Immature natural killer cell (primary cell): ENCODE results near the gene LRRC66. TPM values are rescaled to one million over a fixed set of nuclear protein-coding genes. Genes with fewer than 3 reads are reported as not detected.

Source experiments
- DNase-seq, 3 donors: peaks; one replicate each; pipeline ENCODE4 v3.0.0; 2022; ENCODE audit warnings: mixed read lengths in 1 of 3
- H3K27ac Mint-ChIP-seq, 6 donors: one replicate each; pipeline ENCODE4 v1.8.0; 2020; ENCODE audit warnings: mixed read lengths in 6 of 6, mild to moderate bottlenecking in 5 of 6, inconsistent platforms in 4 of 6, moderate library complexity in 3 of 6
- H3K27me3 Mint-ChIP-seq, 3 donors: one replicate each; pipeline ENCODE4 v1.8.0; 2020 to 2021; ENCODE audit warnings: low read depth in 3 of 3, mild to moderate bottlenecking in 3 of 3, mixed read lengths in 3 of 3, moderate library complexity in 3 of 3, inconsistent platforms in 1 of 3
- H3K36me3 Mint-ChIP-seq, 3 donors: one replicate each; pipeline ENCODE4 v1.8.0; 2020; ENCODE audit warnings: mixed read lengths in 3 of 3, inconsistent platforms in 2 of 3, mild to moderate bottlenecking in 2 of 3
- H3K4me1 Mint-ChIP-seq, 2 donors: one replicate each; pipeline ENCODE4 v1.8.0; 2020; ENCODE audit warnings: inconsistent platforms in 2 of 2, mild to moderate bottlenecking in 2 of 2, mixed read lengths in 2 of 2, moderate library complexity in 1 of 2
- H3K4me3 Mint-ChIP-seq, 5 donors: one replicate each; pipeline ENCODE4 v1.8.0; 2020; ENCODE audit warnings: mild to moderate bottlenecking in 5 of 5, mixed read lengths in 5 of 5, inconsistent platforms in 3 of 5, moderate library complexity in 3 of 5
- H3K9me3 Mint-ChIP-seq, 6 donors: one replicate each; pipeline ENCODE4 v1.8.0; 2020; ENCODE audit warnings: mild to moderate bottlenecking in 6 of 6, mixed read lengths in 6 of 6, inconsistent platforms in 4 of 6, moderate library complexity in 3 of 6
- polyA plus RNA-seq, 3 donors: library from polyadenylated mRNA; unstranded; fragments of 300-500 nt; fragmentation: Illumina TruSeq; gene quantifications; one replicate each; pipeline ENCODE4 v1.2.3, GENCODE V29; 2021

Gene LRRC66
- polyA plus RNA-seq = not detected

- H3K4me3 Mint-ChIP-seq = no peak within 1 kb of the TSS
- no peaks in the 10 kb centered on the region for H3K9me3 Mint-ChIP-seq
- H3K36me3 Mint-ChIP-seq = no peaks in the 10 kb centered on the region
- DNase-seq = no peak
- H3K27me3 Mint-ChIP-seq = no peaks in the 10 kb centered on the region
- H3K27ac Mint-ChIP-seq = no peak within 1 kb of the TSS
- H3K4me1 Mint-ChIP-seq = peaks cover 0 to 5% of the 10 kb centered on the region in 2 donors
Measured at GRCh38 chr4:52019936-52020657, at the start of gene LRRC66. Gene LRRC66, minus strand, starts transcription at chr4:52020363. Its CDS starts 2,750 bp downstream, at chr4:52017613.

GRCh38 chr4:52069571-52069970 is 49.4 kb upstream of the LRRC66 start:
- peaks cover 0 to 4% (median 0%) of the 10 kb centered on the region in 3 donors for H3K36me3 Mint-ChIP-seq
- H3K27ac Mint-ChIP-seq = no peak overlapping the region
- no peak overlapping the region for H3K4me3 Mint-ChIP-seq
- peaks cover 1 to 3% (median 2%) of the 10 kb centered on the region in 3 donors for H3K27me3 Mint-ChIP-seq
- no peaks in the 10 kb centered on the region for H3K4me1 Mint-ChIP-seq
- H3K9me3 Mint-ChIP-seq = peaks cover 0 to 13% (median 3%) of the 10 kb centered on the region in 6 donors
- no peak for DNase-seq

- Mint-ChIP-seq H3K36me3 (no peaks in the 10 kb centered on the region), H3K27ac (no peak overlapping the region), H3K27me3 (peaks cover 2 to 5% (median 2%) of the 10 kb centered on the region in 3 donors), H3K9me3 (peaks cover 0 to 5% (median 0%) of the 10 kb centered on the region in 6 donors), H3K4me3 (no peak overlapping the region), H3K4me1 (no peaks in the 10 kb centered on the region)
- DNase-seq = no peak
Measured at GRCh38 chr4:52059372-52059771, 39.2 kb upstream of the LRRC66 start.

- H3K36me3 Mint-ChIP-seq = no peaks in the 10 kb centered on the region
- H3K27ac Mint-ChIP-seq = no peak overlapping the region
- H3K4me1 Mint-ChIP-seq = no peaks in the 10 kb centered on the region
- DNase-seq = no peak
- peaks cover 0 to 8% (median 2%) of the 10 kb centered on the region in 6 donors for H3K9me3 Mint-ChIP-seq
- no peak overlapping the region for H3K4me3 Mint-ChIP-seq
- peaks cover 7 to 11% (median 11%) of the 10 kb centered on the region in 3 donors for H3K27me3 Mint-ChIP-seq
Measured at GRCh38 chr4:52058275-52058674, 38.1 kb upstream of the LRRC66 start.

- H3K4me1 Mint-ChIP-seq = peaks cover 2 to 5% of the 10 kb centered on the region in 2 donors
- peaks cover 9 to 17% (median 15%) of the 10 kb centered on the region in 3 donors for H3K27me3 Mint-ChIP-seq
- H3K27ac Mint-ChIP-seq = no peak overlapping the region
- H3K4me3 Mint-ChIP-seq = no peak overlapping the region
- H3K36me3 Mint-ChIP-seq = no peaks in the 10 kb centered on the region
- H3K9me3 Mint-ChIP-seq = peaks cover 0 to 16% (median 2%) of the 10 kb centered on the region in 6 donors
- DNase-seq = no peak
Measured at GRCh38 chr4:52057196-52057595, 37.0 kb upstream of the LRRC66 start.

- H3K9me3 Mint-ChIP-seq = peaks cover 0 to 18% (median 2%) of the 10 kb centered on the region in 6 donors
- H3K27ac Mint-ChIP-seq = no peak overlapping the region
- no peaks in the 10 kb centered on the region for H3K36me3 Mint-ChIP-seq
- peaks cover 17 to 25% (median 20%) of the 10 kb centered on the region in 3 donors for H3K27me3 Mint-ChIP-seq
- peaks cover 6 to 7% of the 10 kb centered on the region in 2 donors for H3K4me1 Mint-ChIP-seq
- DNase-seq = no peak
- no peak overlapping the region for H3K4me3 Mint-ChIP-seq
Measured at GRCh38 chr4:52054254-52054653, 34.1 kb upstream of the LRRC66 start.

GRCh38 chr4:52052475-52052780 is 32.3 kb upstream of the LRRC66 start:
- Mint-ChIP-seq H3K36me3 (peaks cover 0 to 4% (median 0%) of the 10 kb centered on the region in 3 donors), H3K9me3 (peaks cover 0 to 24% (median under 1%) of the 10 kb centered on the region in 6 donors), H3K4me3 (no peak overlapping the region), H3K27me3 (peaks cover 22 to 31% (median 26%) of the 10 kb centered on the region in 3 donors), H3K4me1 (peaks cover 6 to 7% of the 10 kb centered on the region in 2 donors), H3K27ac (no peak overlapping the region)
- DNase-seq = no peak

GRCh38 chr4:52051615-52052474 is 31.7 kb upstream of the LRRC66 start:
- H3K4me3 Mint-ChIP-seq = peak overlapping the region in 1 of 5 donors; percentile 18
- H3K27ac Mint-ChIP-seq = no peak overlapping the region
- H3K4me1 Mint-ChIP-seq = peaks cover 6 to 7% of the 10 kb centered on the region in 2 donors
- peaks cover 0 to 4% (median 0%) of the 10 kb centered on the region in 3 donors for H3K36me3 Mint-ChIP-seq
- H3K9me3 Mint-ChIP-seq = peaks cover 0 to 24% (median under 1%) of the 10 kb centered on the region in 6 donors
- peaks cover 22 to 34% (median 29%) of the 10 kb centered on the region in 3 donors for H3K27me3 Mint-ChIP-seq
- DNase-seq = no peak

- no peak within 1 kb of the TSS for H3K27ac Mint-ChIP-seq
- peak within 1 kb of the TSS in 1 of 5 donors; percentile 26 for H3K4me3 Mint-ChIP-seq
- H3K4me1 Mint-ChIP-seq = peaks cover 6 to 7% of the 10 kb centered on the region in 2 donors
- H3K36me3 Mint-ChIP-seq = peaks cover 0 to 4% (median 0%) of the 10 kb centered on the region in 3 donors
- peaks cover 0 to 24% (median under 1%) of the 10 kb centered on the region in 6 donors for H3K9me3 Mint-ChIP-seq
- H3K27me3 Mint-ChIP-seq = peaks cover 22 to 35% (median 30%) of the 10 kb centered on the region in 3 donors
- no peak for DNase-seq
Measured at GRCh38 chr4:52051213-52051614, 31.1 kb upstream of the LRRC66 start, which contains the start of gene SPATA18. Gene SPATA18, plus strand, starts transcription at chr4:52051304. Its CDS starts 401 bp downstream, at chr4:52051705.

GRCh38 chr4:52049266-52049665 is 29.1 kb upstream of the LRRC66 start:
- Mint-ChIP-seq H3K27me3 (peaks cover 20 to 35% (median 27%) of the 10 kb centered on the region in 3 donors), H3K27ac (no peak overlapping the region), H3K9me3 (peaks cover 0 to 24% (median 2%) of the 10 kb centered on the region in 6 donors), H3K4me3 (no peak overlapping the region), H3K4me1 (peaks cover 6 to 7% of the 10 kb centered on the region in 2 donors), H3K36me3 (peaks cover 0 to 4% (median 0%) of the 10 kb centered on the region in 3 donors)
- DNase-seq = no peak

GRCh38 chr4:52045028-52045427 is 24.9 kb upstream of the LRRC66 start:
- Mint-ChIP-seq H3K4me3 (no peak overlapping the region), H3K27me3 (peaks cover 5 to 13% (median 11%) of the 10 kb centered on the region in 3 donors), H3K27ac (no peak overlapping the region), H3K9me3 (peaks cover 0 to 6% (median 0%) of the 10 kb centered on the region in 6 donors), H3K36me3 (peaks cover 0 to 4% (median 0%) of the 10 kb centered on the region in 3 donors), H3K4me1 (no peaks in the 10 kb centered on the region)
- DNase-seq = no peak

- Mint-ChIP-seq H3K9me3 (peaks cover 0 to 1% (median 0%) of the 10 kb centered on the region in 6 donors), H3K27ac (peak within 1 kb of the TSS in 1 of 6 donors; percentile 82), H3K27me3 (peaks cover 4 to 11% (median 5%) of the 10 kb centered on the region in 3 donors), H3K4me3 (peak within 1 kb of the TSS; percentile 73 to 88 (median 80)), H3K4me1 (peaks cover 14 to 28% of the 10 kb centered on the region in 2 donors), H3K36me3 (no peaks in the 10 kb centered on the region)
- peak; percentile 27 to 63 (median 38) for DNase-seq
Measured at GRCh38 chr4:52038103-52038912, 18.1 kb upstream of the LRRC66 start, which contains the start of gene SGCB. Gene SGCB, minus strand, starts transcription at chr4:52038299. Its CDS starts 40 bp downstream, at chr4:52038259.

- Mint-ChIP-seq H3K9me3 (peaks cover 0 to 1% (median 0%) of the 10 kb centered on the region in 6 donors), H3K27me3 (peaks cover 4 to 10% (median 5%) of the 10 kb centered on the region in 3 donors), H3K27ac (peak overlapping the region in 1 of 6 donors; percentile 82), H3K36me3 (no peaks in the 10 kb centered on the region), H3K4me3 (peak overlapping the region; percentile 72 to 88 (median 80)), H3K4me1 (peaks cover 14 to 28% of the 10 kb centered on the region in 2 donors)
- peak in 1 of 3 donors; percentile 2 for DNase-seq
Measured at GRCh38 chr4:52037689-52038102, 17.5 kb upstream of the LRRC66 start.
